ENCODE measurements around the gene EML1.

DNA sequence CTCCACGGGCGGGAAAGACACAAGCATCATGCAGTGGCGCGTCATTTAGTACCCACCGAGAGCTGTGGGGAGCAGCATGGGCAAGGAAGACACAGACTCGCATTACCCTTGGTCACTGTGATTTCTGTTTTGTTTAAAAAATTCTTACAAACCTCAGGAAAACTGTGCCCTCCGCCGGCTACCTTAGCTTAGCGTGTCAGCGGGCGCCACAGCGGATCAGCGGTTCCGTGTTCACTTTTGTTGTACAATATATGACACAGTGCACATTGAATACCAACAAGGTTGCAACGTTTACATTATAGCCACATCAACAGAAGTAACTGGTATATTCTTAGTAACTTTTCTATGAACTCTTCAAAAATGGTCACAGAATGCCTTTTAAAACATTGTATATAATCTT lies 146.9 kb downstream of the EML1 start:
- TF ChIP-seq POLR2A (IDR thresholded peaks at IDR 0.05) (no peak), CTCF (IDR thresholded peaks at IDR 0.05) (no peak)

Data from right lobe of liver (tissue), 4 donors.